ENCODE measurements around the gene RSBN1. TPM values are rescaled to one million over a fixed set of nuclear protein-coding genes. Genes with fewer than 3 reads are reported as not detected.
A peak's percentile ranks its signal among the peaks of the same experiment; 100 is the strongest.

RSBN1 gene
- total and polyA plus RNA-seq, 10 of the 15 experiments (the other 5 are each of a cell fraction or from before 2014, with no cell fraction given): 2.9 to 26.8 (median 11.5) TPM

DNA sequence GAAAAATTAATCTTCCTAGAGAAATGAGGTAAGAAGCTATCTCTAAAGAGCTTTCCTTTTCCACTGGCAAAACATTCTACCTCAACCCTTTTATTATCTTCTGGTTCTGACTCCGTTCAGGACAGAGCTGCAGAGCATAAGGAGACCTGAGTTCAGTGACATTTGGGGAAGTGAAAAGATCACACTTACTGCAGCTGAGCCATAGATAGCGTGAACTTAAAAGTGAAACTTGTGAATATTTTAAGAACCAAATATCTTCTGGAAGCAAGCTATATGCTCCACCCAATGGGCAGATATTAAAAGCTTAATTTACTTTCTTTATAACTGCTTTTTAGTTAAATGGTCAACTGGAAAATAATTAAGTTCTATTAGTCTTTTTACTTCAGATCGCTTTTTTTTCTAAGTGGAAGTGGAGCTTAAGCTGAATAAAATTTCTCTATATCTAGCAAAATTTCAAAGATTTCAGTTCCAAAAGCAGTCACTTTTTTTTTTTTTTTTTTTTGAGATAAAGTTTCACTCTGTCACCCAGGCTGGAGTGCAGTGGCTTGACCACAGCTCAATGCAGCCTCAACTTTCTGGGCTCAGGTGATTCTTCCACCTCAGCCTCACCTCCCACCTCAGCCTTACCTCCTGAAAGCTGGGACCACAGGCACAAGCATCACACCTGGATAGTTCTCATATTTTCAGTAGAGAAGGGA lies 47.4 kb upstream of the RSBN1 start:
- WGBS (ENCODE audit: insufficient coverage, insufficient replicate concordance, low lambda C conversion rate, missing lambda C conversion rate): 0% methylated on average over 3 of the region's 3 CpGs
- H3K27me3 ChIP-seq (replicated peaks in 1 of 2; ENCODE audit: control insufficient read depth in 2 of 2, insufficient read depth in 2 of 2, low read length in 1 of 2): no peaks in the 10 kb centered on the region
- H3K27ac ChIP-seq (ENCODE audit: control insufficient read depth, insufficient read depth): peak overlapping the region; percentile 84
- in situ Hi-C loops (cut with MboI): no loop called here
- H3K4me2 ChIP-seq (ENCODE audit: control insufficient read depth, insufficient read depth): peak overlapping the region; percentile 95
- no TSS peak for BruUV-seq (replicated peaks)
- SMC1A ChIA-PET (ENCODE audit: uncharacterized antibody, unreplicated experiment): interaction anchor here (0.6 to 17.4 kb wide), 34 partner anchors 9 to 592 kb away, joined by 3 to 396 read pairs (median 6); partner anchors contain the start of genes AP4B1, BCL2L15, DCLRE1B and HIPK1
- H3K36me3 ChIP-seq (ENCODE audit: control insufficient read depth in 2 of 2, insufficient read depth in 2 of 2, low read length in 1 of 2): peaks cover 0 to 11% of the 10 kb centered on the region in 2 experiments; a peak in 2 of 4 replicates
- RAD21 ChIA-PET (ENCODE audit: unreplicated experiment): interaction anchor here (0.6 to 7.1 kb wide), 19 partner anchors 8 to 106 kb away, joined by 3 to 189 read pairs (median 8); partner anchors contain the start of genes AP4B1, DCLRE1B, HIPK1 and RSBN1
- CTCF ChIA-PET: interaction anchor here (0.8 to 6.1 kb wide), 18 partner anchors 9 to 423 kb away, joined by 3 to 66 read pairs (median 6); partner anchors contain the start of genes AP4B1, DCLRE1B, HIPK1 and PHTF1
- H3K4me1 ChIP-seq (ENCODE audit: control insufficient read depth, insufficient read depth, low read length): peaks cover 50% of the 10 kb centered on the region
- no peak overlapping the region for H2AFZ ChIP-seq (ENCODE audit: control insufficient read depth, low read depth, low read length)
- FAIRE-seq (peak; percentile 61), ATAC-seq (peak; percentile 91), DNase-seq (ENCODE audit: low read depth, low spot score) (peak; percentile 87)
- POLR2A ChIA-PET: interaction anchor here (0.8 to 8.0 kb wide), 12 partner anchors 10 to 100 kb away, joined by 3 to 111 read pairs (median 8); partner anchors contain the start of genes AP4B1, DCLRE1B, HIPK1 and PHTF1
- H3K79me2 ChIP-seq (ENCODE audit: control insufficient read depth, insufficient read depth, low read length): peaks cover 26% of the 10 kb centered on the region
- intact Hi-C loops (cut with micrococcal nuclease; ENCODE audit: unreplicated experiment): loop anchor here (1.0 to 5.0 kb wide), 3 partner anchors 12 to 83 kb away; partner anchors contain the start of genes AP4B1, DCLRE1B and PTPN22
- H3K9me3 ChIP-seq (replicated peaks; ENCODE audit: control insufficient read depth, insufficient read depth, low read length): no peaks in the 10 kb centered on the region
- peak overlapping the region; percentile 43; the same call in 1 of the 2 replicates for H3K9ac ChIP-seq (ENCODE audit: control insufficient read depth, insufficient read depth, low read length)
- H4K20me1 ChIP-seq (ENCODE audit: control insufficient read depth, insufficient read depth): no peaks in the 10 kb centered on the region
- peak overlapping the region; percentile 51 for H3K4me3 ChIP-seq
- TF ChIP-seq EGR1 (IDR thresholded peaks at IDR 0.05; ENCODE audit: borderline replicate concordance in 1 of 2, low read depth in 2 of 2, low read length in 2 of 2): no peak
- peak; percentile 74; the same call in 1 of the 2 replicates for TF ChIP-seq TBL1XR1 (IDR thresholded peaks at IDR 0.05; ENCODE audit: low read depth, low read length)
- TF ChIP-seq CHD2 (IDR thresholded peaks at IDR 0.05; ENCODE audit: borderline replicate concordance, low read depth, low read length): 0 out of 2 replicates have a peak, but pooled peaks have one; percentile 29
- TF ChIP-seq, protein P1, sequence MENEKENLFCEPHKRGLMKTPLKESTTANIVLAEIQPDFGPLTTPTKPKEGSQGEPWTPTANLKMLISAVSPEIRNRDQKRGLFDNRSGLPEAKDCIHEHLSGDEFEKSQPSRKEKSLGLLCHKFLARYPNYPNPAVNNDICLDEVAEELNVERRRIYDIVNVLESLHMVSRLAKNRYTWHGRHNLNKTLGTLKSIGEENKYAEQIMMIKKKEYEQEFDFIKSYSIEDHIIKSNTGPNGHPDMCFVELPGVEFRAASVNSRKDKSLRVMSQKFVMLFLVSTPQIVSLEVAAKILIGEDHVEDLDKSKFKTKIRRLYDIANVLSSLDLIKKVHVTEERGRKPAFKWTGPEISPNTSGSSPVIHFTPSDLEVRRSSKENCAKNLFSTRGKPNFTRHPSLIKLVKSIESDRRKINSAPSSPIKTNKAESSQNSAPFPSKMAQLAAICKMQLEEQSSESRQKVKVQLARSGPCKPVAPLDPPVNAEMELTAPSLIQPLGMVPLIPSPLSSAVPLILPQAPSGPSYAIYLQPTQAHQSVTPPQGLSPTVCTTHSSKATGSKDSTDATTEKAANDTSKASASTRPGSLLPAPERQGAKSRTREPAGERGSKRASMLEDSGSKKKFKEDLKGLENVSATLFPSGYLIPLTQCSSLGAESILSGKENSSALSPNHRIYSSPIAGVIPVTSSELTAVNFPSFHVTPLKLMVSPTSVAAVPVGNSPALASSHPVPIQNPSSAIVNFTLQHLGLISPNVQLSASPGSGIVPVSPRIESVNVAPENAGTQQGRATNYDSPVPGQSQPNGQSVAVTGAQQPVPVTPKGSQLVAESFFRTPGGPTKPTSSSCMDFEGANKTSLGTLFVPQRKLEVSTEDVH (IDR thresholded peaks at IDR 0.05; ENCODE audit: low read depth, partially characterized antibody): peak; percentile 24
- 0 out of 2 replicates have a peak, but pooled peaks have one; percentile 50 for TF ChIP-seq TCF12 (IDR thresholded peaks at IDR 0.05; ENCODE audit: low read depth, low read length)
- peak; percentile 91 for TF ChIP-seq MEF2A (IDR thresholded peaks at IDR 0.05; ENCODE audit: insufficient read depth, low read depth, low read length)
- peak; percentile 71 for TF ChIP-seq RUNX3 (IDR thresholded peaks at IDR 0.05; ENCODE audit: low read length)
- TF ChIP-seq DPF2 (IDR thresholded peaks at IDR 0.05): peak; percentile 87
- no peak for TF ChIP-seq ZNF217 (IDR thresholded peaks at IDR 0.05)
- TF ChIP-seq LARP7 (IDR thresholded peaks at IDR 0.05): no peak
- TF ChIP-seq RAD51 (IDR thresholded peaks at IDR 0.05): no peak
- TF ChIP-seq, protein P2, sequence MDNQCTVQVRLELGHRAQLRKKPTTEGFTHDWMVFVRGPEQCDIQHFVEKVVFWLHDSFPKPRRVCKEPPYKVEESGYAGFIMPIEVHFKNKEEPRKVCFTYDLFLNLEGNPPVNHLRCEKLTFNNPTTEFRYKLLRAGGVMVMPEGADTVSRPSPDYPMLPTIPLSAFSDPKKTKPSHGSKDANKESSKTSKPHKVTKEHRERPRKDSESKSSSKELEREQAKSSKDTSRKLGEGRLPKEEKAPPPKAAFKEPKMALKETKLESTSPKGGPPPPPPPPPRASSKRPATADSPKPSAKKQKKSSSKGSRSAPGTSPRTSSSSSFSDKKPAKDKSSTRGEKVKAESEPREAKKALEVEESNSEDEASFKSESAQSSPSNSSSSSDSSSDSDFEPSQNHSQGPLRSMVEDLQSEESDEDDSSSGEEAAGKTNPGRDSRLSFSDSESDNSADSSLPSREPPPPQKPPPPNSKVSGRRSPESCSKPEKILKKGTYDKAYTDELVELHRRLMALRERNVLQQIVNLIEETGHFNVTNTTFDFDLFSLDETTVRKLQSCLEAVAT (IDR thresholded peaks at IDR 0.05): 0 out of 2 replicates have a peak, but pooled peaks have one; percentile 37
- TF ChIP-seq, protein P3, sequence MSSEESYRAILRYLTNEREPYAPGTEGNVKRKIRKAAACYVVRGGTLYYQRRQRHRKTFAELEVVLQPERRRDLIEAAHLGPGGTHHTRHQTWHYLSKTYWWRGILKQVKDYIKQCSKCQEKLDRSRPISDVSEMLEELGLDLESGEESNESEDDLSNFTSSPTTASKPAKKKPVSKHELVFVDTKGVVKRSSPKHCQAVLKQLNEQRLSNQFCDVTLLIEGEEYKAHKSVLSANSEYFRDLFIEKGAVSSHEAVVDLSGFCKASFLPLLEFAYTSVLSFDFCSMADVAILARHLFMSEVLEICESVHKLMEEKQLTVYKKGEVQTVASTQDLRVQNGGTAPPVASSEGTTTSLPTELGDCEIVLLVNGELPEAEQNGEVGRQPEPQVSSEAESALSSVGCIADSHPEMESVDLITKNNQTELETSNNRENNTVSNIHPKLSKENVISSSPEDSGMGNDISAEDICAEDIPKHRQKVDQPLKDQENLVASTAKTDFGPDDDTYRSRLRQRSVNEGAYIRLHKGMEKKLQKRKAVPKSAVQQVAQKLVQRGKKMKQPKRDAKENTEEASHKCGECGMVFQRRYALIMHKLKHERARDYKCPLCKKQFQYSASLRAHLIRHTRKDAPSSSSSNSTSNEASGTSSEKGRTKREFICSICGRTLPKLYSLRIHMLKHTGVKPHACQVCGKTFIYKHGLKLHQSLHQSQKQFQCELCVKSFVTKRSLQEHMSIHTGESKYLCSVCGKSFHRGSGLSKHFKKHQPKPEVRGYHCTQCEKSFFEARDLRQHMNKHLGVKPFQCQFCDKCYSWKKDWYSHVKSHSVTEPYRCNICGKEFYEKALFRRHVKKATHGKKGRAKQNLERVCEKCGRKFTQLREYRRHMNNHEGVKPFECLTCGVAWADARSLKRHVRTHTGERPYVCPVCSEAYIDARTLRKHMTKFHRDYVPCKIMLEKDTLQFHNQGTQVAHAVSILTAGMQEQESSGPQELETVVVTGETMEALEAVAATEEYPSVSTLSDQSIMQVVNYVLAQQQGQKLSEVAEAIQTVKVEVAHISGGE (CRISPR knock-in tag; IDR thresholded peaks at IDR 0.05): no peak

All from GM12878 (cell line).